ENCODE measurements around the gene SFTPB.

GRCh38 chr2:85666435-85667316, 1.3 kb downstream of the SFTPB start:
- TF ChIP-seq, protein P1, sequence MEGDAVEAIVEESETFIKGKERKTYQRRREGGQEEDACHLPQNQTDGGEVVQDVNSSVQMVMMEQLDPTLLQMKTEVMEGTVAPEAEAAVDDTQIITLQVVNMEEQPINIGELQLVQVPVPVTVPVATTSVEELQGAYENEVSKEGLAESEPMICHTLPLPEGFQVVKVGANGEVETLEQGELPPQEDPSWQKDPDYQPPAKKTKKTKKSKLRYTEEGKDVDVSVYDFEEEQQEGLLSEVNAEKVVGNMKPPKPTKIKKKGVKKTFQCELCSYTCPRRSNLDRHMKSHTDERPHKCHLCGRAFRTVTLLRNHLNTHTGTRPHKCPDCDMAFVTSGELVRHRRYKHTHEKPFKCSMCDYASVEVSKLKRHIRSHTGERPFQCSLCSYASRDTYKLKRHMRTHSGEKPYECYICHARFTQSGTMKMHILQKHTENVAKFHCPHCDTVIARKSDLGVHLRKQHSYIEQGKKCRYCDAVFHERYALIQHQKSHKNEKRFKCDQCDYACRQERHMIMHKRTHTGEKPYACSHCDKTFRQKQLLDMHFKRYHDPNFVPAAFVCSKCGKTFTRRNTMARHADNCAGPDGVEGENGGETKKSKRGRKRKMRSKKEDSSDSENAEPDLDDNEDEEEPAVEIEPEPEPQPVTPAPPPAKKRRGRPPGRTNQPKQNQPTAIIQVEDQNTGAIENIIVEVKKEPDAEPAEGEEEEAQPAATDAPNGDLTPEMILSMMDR (IDR thresholded peaks at IDR 0.05), result no peak
- no peak for TF ChIP-seq POLR2A (IDR thresholded peaks at IDR 0.05)
